RPMI7951 (cell line): Measurements from ENCODE around the gene TDRD12. TPM values are rescaled to one million over a fixed set of nuclear protein-coding genes. Genes with fewer than 3 reads are reported as not detected.
"Not testable (repeated sequence)": the region's sequence is repeated elsewhere in the genome, so short reads cannot be mapped to it uniquely, and the experiment has no call there.

ENCODE experiments used
- DNase-seq: peaks from one replicate; pipeline ENCODE4 v3.0.0-alpha.2; 2012; ENCODE audit warnings: low read depth
- total RNA-seq: library from RNA; depleted of rRNA; stranded (reverse); fragments of >200 nt; shearing (Covaris generic); gene quantifications from 2 replicates; pipeline ENCODE4 v1.2.3, GENCODE V29; 2014

The TDRD12 gene
- total RNA-seq, 1 experiment from 2014 or later: not detected

- DNase-seq: peak; percentile 32
Observed at GRCh38 chr19:32693151-32694108, 26.1 kb upstream of the TDRD12 start.

DNA sequence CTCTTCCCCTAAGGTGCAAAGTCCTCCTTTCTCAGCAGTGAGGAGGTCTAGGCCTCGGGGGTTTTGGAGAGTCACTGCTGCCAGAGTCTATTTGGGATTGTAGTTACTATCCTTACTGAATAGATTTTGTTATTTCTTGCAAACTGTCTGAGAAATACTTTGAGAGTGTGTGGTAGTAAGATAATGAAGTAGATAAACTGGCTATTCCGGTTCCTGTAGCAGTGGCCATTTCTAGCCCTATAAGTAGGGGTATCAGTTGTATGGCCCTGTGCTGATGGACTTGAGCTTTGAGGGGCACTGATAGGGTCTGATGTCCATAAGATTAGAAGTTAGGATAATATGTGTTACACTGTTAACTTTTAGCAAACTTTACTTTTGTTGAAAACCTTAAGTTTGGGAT is 25.3 kb upstream of the TDRD12 start:
- not testable (repeated sequence) for DNase-seq

DNA sequence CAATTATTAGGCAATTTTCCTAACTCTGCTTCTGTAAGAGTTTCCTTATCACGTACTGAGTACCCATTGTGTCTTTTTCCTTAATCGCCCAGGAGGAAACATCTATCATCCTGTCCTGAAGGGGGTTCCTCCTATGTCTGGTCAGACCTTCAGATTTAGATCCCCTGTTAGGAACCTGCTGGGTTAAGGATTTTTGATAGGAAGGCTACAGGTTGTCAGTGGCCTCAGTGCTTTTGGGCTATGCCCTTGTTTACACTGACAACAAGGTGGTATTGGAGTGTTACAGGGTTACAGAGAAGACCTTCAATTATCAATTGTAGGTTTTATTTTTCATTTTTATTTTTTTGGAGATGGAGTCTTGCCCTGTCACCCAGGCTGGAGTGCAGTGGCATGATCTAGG is 24.7 kb upstream of the TDRD12 start:
- not testable (repeated sequence) for DNase-seq

- DNase-seq: not testable (repeated sequence)
Observed at GRCh38 chr19:32695506-32695905, 24.1 kb upstream of the TDRD12 start.

DNA sequence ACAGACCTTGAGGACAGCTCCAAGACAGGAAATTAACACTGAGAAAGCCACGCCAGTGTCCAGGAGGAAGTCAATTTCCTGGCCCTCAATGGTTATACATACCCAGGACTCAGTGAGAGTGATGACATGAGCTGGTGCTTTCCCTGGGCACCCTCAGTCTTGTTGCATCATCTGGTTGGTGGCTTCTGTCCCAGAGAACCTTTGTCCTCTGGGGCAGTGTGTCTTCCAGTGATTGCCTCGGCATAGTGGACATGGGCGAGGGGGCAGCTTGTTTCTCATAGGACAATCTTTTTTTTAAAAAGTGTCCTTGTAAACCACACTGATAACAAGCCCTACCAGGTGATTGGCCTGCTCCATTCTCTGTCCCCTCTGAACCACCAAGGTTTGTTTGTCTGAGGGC is 22.8 kb upstream of the TDRD12 start:
- DNase-seq: not testable (repeated sequence)

DNA sequence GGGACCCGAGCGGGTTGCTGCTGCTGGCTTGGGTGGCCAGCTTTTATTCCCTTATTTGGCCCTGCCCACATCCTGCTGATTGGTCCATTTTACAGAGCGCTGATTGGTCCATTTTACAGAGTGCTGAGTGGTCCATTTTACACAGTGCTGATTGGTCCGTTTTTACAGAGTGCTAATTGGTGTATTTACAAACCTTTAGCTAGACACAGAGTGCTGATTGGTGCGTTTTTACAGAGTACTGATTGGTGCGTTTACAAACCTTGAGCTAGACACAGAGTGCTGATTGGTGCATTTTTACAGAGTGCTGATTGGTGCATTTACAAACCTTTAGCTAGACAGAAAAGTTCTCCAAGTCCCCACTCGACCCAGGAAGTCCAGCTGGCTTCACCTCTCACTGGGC is 19.4 kb upstream of the TDRD12 start:
- not testable (repeated sequence) for DNase-seq

GRCh38 chr19:32702010-32702409 is 17.6 kb upstream of the TDRD12 start:
- no peak for DNase-seq

GRCh38 chr19:32704006-32704405 is 15.6 kb upstream of the TDRD12 start:
- DNase-seq: not testable (repeated sequence)

- no peak for DNase-seq
Observed at GRCh38 chr19:32708457-32708856, 11.1 kb upstream of the TDRD12 start.

DNA sequence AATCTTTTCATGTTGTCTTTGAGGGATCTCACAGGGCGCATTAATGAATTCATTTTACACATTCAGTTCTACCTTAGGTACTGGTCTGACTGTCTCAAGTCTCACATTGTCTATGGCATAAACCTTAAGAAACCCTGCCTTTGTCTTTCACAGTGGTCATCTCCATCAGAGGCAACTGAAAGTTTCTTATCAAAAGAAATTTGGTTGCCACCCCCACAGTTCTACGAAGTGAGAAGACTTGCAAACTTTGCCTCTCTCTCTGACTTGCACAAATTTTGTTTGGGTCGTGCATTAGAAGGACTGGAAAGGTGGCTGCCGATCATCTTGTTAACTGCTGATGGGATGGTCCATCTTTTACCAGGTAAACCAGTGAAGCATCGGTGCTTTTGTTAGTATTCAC is 10.5 kb upstream of the TDRD12 start:
- no peak for DNase-seq

DNA sequence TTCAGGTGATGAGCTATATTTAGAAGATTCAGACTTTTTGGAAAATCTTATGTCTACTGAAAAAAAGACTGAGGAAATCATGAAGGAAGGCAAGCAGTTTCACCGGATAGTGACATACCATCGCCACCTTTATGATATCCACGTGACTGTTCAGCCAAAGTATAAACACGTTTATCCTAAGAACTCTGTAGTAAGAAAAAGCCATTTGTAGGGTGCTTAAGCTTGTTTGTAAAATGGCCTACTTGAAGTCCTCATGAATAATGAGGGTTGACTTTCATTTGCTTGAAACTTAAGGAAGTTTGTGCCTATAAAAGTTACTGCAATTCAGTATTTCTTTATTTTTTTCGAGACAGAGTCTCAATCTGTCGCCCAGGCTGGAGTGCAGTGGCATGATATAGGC is 7.8 kb upstream of the TDRD12 start:
- DNase-seq: no peak

- not testable (repeated sequence) for DNase-seq
Observed at GRCh38 chr19:32716203-32716602, 3.4 kb upstream of the TDRD12 start.

GRCh38 chr19:32717496-32717895 is 2.1 kb upstream of the TDRD12 start:
- DNase-seq: no peak

- no peak for DNase-seq
Observed at GRCh38 chr19:32718286-32718685, 1.3 kb upstream of the TDRD12 start.

GRCh38 chr19:32720216-32720935 is 809 bp downstream of the TDRD12 start:
- DNase-seq: no peak

DNA sequence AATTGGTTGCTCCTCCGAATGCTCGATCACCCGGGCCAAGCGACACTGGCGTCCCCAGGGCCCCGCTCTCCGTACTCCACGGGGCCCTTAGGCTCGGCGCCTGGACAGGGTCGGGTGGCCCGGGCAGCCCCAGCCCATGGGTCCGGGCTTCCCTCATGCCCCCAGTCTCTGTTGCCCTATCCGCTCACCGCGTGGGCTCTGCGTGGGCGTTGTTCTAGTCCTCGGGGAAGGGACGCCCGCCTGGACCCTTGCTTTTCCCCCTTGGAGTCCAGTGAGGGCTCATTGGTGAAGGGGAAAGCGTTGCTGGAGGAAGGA is 1.3 kb downstream of the TDRD12 start:
- DNase-seq: no peak

DNA sequence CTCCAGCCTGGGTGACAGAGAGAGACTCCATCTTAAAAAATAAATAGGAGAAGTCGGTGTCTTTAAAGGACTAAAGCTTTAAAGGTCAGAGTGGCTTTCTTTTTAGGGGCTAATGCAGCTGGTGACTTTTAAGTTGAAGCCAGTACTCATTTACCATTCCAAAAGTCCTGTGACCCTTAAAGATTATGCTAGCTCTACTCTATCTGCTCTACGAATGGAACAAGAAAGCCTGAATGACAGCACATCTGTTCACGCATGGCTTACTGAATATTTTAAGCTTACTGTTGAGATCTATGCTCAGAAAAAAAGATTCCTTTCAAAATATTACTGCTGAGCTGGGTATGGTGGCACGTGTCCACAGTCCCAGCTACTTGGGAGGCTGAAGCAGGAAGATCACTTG is 16.4 kb downstream of the TDRD12 start:
- DNase-seq: no peak

GRCh38 chr19:32743021-32743420 is 23.5 kb downstream of the TDRD12 start:
- DNase-seq: no peak

GRCh38 chr19:32743447-32743846 is 23.9 kb downstream of the TDRD12 start:
- no peak for DNase-seq

- no peak for DNase-seq
Observed at GRCh38 chr19:32744555-32745325, 25.2 kb downstream of the TDRD12 start.

GRCh38 chr19:32745594-32746251 is 26.2 kb downstream of the TDRD12 start:
- not testable (repeated sequence) for DNase-seq
